ENCODE results near the gene MRGPRE. TPM values are rescaled to one million over a fixed set of nuclear protein-coding genes. Genes with fewer than 3 reads are reported as not detected.

The MRGPRE gene
- total RNA-seq, 2 donors from 2014 or later: not detected

GRCh38 chr11:3215346-3216026, 16.7 kb downstream of the MRGPRE start:
- Histone ChIP-seq H3K9ac (ENCODE audit: low read depth in 2 of 2, low read length in 2 of 2) (no peak overlapping the region), H3K27ac (no peak overlapping the region), H3K9me3 (no peaks in the 10 kb centered on the region), H3K27me3 (peaks cover 6% of the 10 kb centered on the region), H3K36me3 (no peaks in the 10 kb centered on the region), H3K4me3 (no peak overlapping the region), H3K4me1 (no peaks in the 10 kb centered on the region)
- intact Hi-C loops (cut with DNase I): loop anchor here (2.0 to 5.0 kb wide), 3 partner anchors 103 to 179 kb away; no protein-coding TSS in a partner anchor
- TF ChIP-seq, protein P1, sequence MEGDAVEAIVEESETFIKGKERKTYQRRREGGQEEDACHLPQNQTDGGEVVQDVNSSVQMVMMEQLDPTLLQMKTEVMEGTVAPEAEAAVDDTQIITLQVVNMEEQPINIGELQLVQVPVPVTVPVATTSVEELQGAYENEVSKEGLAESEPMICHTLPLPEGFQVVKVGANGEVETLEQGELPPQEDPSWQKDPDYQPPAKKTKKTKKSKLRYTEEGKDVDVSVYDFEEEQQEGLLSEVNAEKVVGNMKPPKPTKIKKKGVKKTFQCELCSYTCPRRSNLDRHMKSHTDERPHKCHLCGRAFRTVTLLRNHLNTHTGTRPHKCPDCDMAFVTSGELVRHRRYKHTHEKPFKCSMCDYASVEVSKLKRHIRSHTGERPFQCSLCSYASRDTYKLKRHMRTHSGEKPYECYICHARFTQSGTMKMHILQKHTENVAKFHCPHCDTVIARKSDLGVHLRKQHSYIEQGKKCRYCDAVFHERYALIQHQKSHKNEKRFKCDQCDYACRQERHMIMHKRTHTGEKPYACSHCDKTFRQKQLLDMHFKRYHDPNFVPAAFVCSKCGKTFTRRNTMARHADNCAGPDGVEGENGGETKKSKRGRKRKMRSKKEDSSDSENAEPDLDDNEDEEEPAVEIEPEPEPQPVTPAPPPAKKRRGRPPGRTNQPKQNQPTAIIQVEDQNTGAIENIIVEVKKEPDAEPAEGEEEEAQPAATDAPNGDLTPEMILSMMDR (IDR thresholded peaks at IDR 0.05): no peak
- DNase-seq: no peak

- intact Hi-C loops (cut with DNase I): no loop called here
Measured at GRCh38 chr11:3214420-3214699, 17.9 kb downstream of the MRGPRE start.

DNA sequence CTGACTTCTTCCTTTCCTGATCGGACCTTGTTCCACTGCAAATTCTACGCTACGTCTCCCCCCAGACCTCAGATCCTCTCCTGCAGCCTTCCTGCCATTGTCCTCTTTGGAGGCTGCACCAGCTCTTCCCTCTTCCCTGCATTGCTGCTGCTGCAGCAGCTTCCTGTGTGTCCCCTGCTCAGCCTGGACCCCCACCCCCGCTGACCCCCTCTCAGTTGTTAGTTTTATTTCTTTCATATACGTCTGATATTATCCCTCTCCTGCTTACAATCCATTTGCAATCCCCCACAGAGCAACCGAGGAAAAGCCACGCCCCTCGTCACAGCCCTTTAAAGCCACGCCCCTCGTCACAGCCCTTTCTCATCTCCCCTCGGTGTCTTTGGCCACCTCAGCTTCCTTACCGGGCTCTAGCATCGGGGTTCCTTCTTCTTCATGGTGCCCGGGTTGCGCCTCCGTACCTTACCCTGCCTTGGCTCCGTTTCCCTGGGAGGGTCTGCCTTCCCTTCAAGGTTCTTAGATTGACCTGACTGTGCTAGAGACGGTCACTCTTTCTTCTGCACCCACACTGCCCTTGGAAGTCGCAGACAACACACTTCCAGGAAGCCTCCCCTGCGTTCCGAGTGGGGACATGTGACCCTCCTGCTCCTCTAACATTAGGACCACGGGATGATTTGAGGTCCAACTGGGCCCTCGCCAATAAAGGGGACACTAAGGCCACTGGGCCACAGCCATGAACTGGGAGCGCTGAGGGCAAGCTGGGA, 18.4 kb downstream of the MRGPRE start:
- no peak overlapping the region for H3K9ac ChIP-seq (ENCODE audit: low read depth in 2 of 2, low read length in 2 of 2)
- no peaks in the 10 kb centered on the region for H3K36me3 ChIP-seq
- TF ChIP-seq, protein P1 (IDR thresholded peaks at IDR 0.05): no peak
- no peak overlapping the region for H3K4me3 ChIP-seq
- no peak overlapping the region for H3K27ac ChIP-seq
- intact Hi-C loops (cut with DNase I): no loop called here
- no peaks in the 10 kb centered on the region for H3K4me1 ChIP-seq
- DNase-seq: no peak
- peaks cover 5% of the 10 kb centered on the region for H3K27me3 ChIP-seq
- H3K9me3 ChIP-seq: no peaks in the 10 kb centered on the region

More at GRCh38 chr11:3214420-3214699, 17.9 kb downstream of the MRGPRE start:
- TF ChIP-seq, protein P1 (IDR thresholded peaks at IDR 0.05): no peak
- H3K36me3 ChIP-seq: no peaks in the 10 kb centered on the region
- no peaks in the 10 kb centered on the region for H3K4me1 ChIP-seq
- no peak for DNase-seq
- H3K27ac ChIP-seq: no peak overlapping the region
- H3K9ac ChIP-seq (ENCODE audit: low read depth in 2 of 2, low read length in 2 of 2): no peak overlapping the region
- H3K9me3 ChIP-seq: no peaks in the 10 kb centered on the region
- H3K27me3 ChIP-seq: peaks cover 5% of the 10 kb centered on the region
- no peak overlapping the region for H3K4me3 ChIP-seq

DNA sequence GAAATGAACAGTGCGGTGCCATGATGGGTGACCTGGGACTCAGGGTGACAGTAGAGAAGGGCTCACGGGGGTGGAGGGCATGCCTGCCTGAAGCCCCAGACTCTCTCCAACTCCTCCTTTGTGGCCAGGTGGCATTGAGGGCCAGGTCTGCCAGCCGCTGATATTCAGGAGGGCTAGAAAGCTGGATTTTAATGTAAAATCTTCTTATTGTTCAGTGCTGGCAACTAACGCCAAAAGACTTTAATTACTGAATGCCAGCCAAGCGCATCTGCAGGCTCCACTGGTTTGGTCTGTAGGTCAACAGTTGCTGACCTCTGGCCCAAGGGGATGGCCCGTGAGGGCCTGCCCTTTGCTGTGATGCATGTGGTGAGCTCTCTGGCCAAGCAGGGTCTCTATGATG, 23.9 kb downstream of the MRGPRE start:
- H3K4me1 ChIP-seq: no peaks in the 10 kb centered on the region
- DNase-seq: no peak

GRCh38 chr11:3207526-3208189, 24.6 kb downstream of the MRGPRE start:
- no peak overlapping the region for H3K27ac ChIP-seq
- no peak overlapping the region for H3K4me3 ChIP-seq
- no peak for DNase-seq
- H3K9ac ChIP-seq (ENCODE audit: low read depth in 2 of 2, low read length in 2 of 2): no peak overlapping the region
- H3K27me3 ChIP-seq: peaks cover 13% of the 10 kb centered on the region
- TF ChIP-seq, protein P1 (IDR thresholded peaks at IDR 0.05): no peak
- no peaks in the 10 kb centered on the region for H3K4me1 ChIP-seq
- intact Hi-C loops (cut with DNase I): no loop called here
- H3K36me3 ChIP-seq: no peaks in the 10 kb centered on the region
- H3K9me3 ChIP-seq: no peaks in the 10 kb centered on the region

More for the DNA sequence above, 23.9 kb downstream of the MRGPRE start:
- Histone ChIP-seq H3K9me3 (no peaks in the 10 kb centered on the region), H3K4me3 (no peak overlapping the region), H3K27ac (no peak overlapping the region), H3K27me3 (peaks cover 7% of the 10 kb centered on the region), H3K9ac (ENCODE audit: low read depth in 2 of 2, low read length in 2 of 2) (no peak overlapping the region), H3K36me3 (no peaks in the 10 kb centered on the region)
- intact Hi-C loops (cut with DNase I): no loop called here
- TF ChIP-seq, protein P1 (IDR thresholded peaks at IDR 0.05): no peak

Measured in colonic mucosa (tissue), 4 donors.